ENCODE results near the gene CPM. TPM values are rescaled to one million over a fixed set of nuclear protein-coding genes. Genes with fewer than 3 reads are reported as not detected.

The CPM gene
- total RNA-seq, 4 donors from 2014 or later = 30.2 to 51.9 (median 35.0) TPM

- DNase-seq (ENCODE audit: extremely low spot score) = no peak
- Histone ChIP-seq H3K4me3 (no peak overlapping the region), H3K36me3 (no peaks in the 10 kb centered on the region), H3K27ac (replicated peaks in 1 of 4) (no peak overlapping the region), H3K4me1 (no peaks in the 10 kb centered on the region), H3K27me3 (no peaks in the 10 kb centered on the region), H3K9me3 (no peaks in the 10 kb centered on the region)
- TF ChIP-seq POLR2AphosphoS5 (IDR thresholded peaks at IDR 0.05) = no peak
- TF ChIP-seq POLR2A (IDR thresholded peaks at IDR 0.05; ENCODE audit: low read depth) = no peak
- TF ChIP-seq, protein P1, sequence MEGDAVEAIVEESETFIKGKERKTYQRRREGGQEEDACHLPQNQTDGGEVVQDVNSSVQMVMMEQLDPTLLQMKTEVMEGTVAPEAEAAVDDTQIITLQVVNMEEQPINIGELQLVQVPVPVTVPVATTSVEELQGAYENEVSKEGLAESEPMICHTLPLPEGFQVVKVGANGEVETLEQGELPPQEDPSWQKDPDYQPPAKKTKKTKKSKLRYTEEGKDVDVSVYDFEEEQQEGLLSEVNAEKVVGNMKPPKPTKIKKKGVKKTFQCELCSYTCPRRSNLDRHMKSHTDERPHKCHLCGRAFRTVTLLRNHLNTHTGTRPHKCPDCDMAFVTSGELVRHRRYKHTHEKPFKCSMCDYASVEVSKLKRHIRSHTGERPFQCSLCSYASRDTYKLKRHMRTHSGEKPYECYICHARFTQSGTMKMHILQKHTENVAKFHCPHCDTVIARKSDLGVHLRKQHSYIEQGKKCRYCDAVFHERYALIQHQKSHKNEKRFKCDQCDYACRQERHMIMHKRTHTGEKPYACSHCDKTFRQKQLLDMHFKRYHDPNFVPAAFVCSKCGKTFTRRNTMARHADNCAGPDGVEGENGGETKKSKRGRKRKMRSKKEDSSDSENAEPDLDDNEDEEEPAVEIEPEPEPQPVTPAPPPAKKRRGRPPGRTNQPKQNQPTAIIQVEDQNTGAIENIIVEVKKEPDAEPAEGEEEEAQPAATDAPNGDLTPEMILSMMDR (IDR thresholded peaks at IDR 0.05) = no peak
- no peak for TF ChIP-seq EP300 (IDR thresholded peaks at IDR 0.05)
- intact Hi-C loops (cut with DNase I) = no loop called here
Measured at GRCh38 chr12:68888243-68888642, 44.7 kb downstream of the CPM start.

DNA sequence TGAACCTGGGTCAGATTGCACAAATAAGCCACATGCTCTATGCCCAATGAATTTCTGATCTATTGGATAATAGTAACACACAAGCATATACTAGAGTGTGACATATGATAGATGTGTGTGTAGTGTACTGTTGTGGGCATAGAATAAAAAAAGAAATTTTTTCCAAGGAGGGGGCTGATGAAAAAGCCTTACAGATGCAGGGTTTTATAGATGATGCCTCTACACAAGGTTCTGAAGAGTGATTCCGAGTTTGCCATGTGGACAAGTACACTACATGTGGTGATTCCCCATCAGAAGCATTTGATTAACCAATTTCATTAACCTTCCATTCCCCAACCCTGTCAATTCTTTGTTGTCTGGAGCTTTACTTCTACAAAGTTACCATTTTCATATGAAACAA, 45.3 kb downstream of the CPM start:
- 100% methylated on average over 1 of the region's 1 CpG for WGBS
- no peaks in the 10 kb centered on the region for H3K36me3 ChIP-seq
- H3K27me3 ChIP-seq = no peaks in the 10 kb centered on the region
- H3K4me3 ChIP-seq = no peak overlapping the region
- no peaks in the 10 kb centered on the region for H3K9me3 ChIP-seq
- intact Hi-C loops (cut with DNase I) = no loop called here
- no peaks in the 10 kb centered on the region for H3K4me1 ChIP-seq
- no peak for DNase-seq (ENCODE audit: extremely low spot score)
- no peak overlapping the region for H3K27ac ChIP-seq (replicated peaks in 1 of 4)
- TF ChIP-seq POLR2A (IDR thresholded peaks at IDR 0.05; ENCODE audit: low read depth) = no peak
- TF ChIP-seq, protein P1 (IDR thresholded peaks at IDR 0.05) = no peak
- no peak for TF ChIP-seq EP300 (IDR thresholded peaks at IDR 0.05)
- no peak for TF ChIP-seq POLR2AphosphoS5 (IDR thresholded peaks at IDR 0.05)

- no peak for TF ChIP-seq POLR2AphosphoS5 (IDR thresholded peaks at IDR 0.05)
- TF ChIP-seq POLR2A (IDR thresholded peaks at IDR 0.05; ENCODE audit: low read depth) = no peak
- no peak for TF ChIP-seq EP300 (IDR thresholded peaks at IDR 0.05)
- TF ChIP-seq, protein P1 (IDR thresholded peaks at IDR 0.05) = no peak
Measured at GRCh38 chr12:68886636-68887572, 46.1 kb downstream of the CPM start.

GRCh38 chr12:68885381-68885780, 47.6 kb downstream of the CPM start:
- Histone ChIP-seq H3K36me3 (peaks cover 0 to 5% (median 0%) of the 10 kb centered on the region in 4 donors), H3K27me3 (no peaks in the 10 kb centered on the region), H3K9me3 (no peaks in the 10 kb centered on the region), H3K27ac (replicated peaks in 1 of 4) (no peak overlapping the region), H3K4me1 (no peaks in the 10 kb centered on the region), H3K4me3 (no peak overlapping the region)
- no peak for TF ChIP-seq POLR2AphosphoS5 (IDR thresholded peaks at IDR 0.05)
- TF ChIP-seq EP300 (IDR thresholded peaks at IDR 0.05) = no peak
- TF ChIP-seq, protein P1 (IDR thresholded peaks at IDR 0.05) = no peak
- no peak for TF ChIP-seq POLR2A (IDR thresholded peaks at IDR 0.05; ENCODE audit: low read depth)
- intact Hi-C loops (cut with DNase I) = no loop called here
- 86% methylated on average over 3 of the region's 3 CpGs for WGBS
- no peak for DNase-seq (ENCODE audit: extremely low spot score)

More at GRCh38 chr12:68886636-68887572, 46.1 kb downstream of the CPM start:
- H3K9me3 ChIP-seq = no peaks in the 10 kb centered on the region
- no peaks in the 10 kb centered on the region for H3K27me3 ChIP-seq
- no peak overlapping the region for H3K27ac ChIP-seq (replicated peaks in 1 of 4)
- no peak for DNase-seq (ENCODE audit: extremely low spot score)
- intact Hi-C loops (cut with DNase I) = no loop called here
- H3K4me3 ChIP-seq = no peak overlapping the region
- peaks cover 0 to 5% (median 0%) of the 10 kb centered on the region in 4 donors for H3K36me3 ChIP-seq
- H3K4me1 ChIP-seq = no peaks in the 10 kb centered on the region
- WGBS = 84% methylated on average over 5 of the region's 5 CpGs
